Uterus (tissue), 2 donors: Measurements from ENCODE around the gene ISLR2.

Experiments
- POLR2A ChIP-seq, 2 donors: fragments of 450-650 bp; IDR thresholded peaks; one replicate each; pipeline ENCODE4 v1.6.1; 2016; ENCODE audit warnings: antibody characterized with exemption in 2 of 2, mild to moderate bottlenecking in 1 of 2, moderate library complexity in 1 of 2
- TF ChIP-seq, protein P1 (sequence below), 4 experiments: fragments of 200-600 bp in 2 of 4; fragments of 450-650 bp in 2 of 4; sonication (generic) in 2 of 4; IDR thresholded peaks; one replicate each; pipeline ENCODE4 v1.5.1; 2016 to 2019; ENCODE audit warnings: antibody characterized with exemption in 4 of 4, mild to moderate bottlenecking in 2 of 4, moderate library complexity in 1 of 4

DNA sequence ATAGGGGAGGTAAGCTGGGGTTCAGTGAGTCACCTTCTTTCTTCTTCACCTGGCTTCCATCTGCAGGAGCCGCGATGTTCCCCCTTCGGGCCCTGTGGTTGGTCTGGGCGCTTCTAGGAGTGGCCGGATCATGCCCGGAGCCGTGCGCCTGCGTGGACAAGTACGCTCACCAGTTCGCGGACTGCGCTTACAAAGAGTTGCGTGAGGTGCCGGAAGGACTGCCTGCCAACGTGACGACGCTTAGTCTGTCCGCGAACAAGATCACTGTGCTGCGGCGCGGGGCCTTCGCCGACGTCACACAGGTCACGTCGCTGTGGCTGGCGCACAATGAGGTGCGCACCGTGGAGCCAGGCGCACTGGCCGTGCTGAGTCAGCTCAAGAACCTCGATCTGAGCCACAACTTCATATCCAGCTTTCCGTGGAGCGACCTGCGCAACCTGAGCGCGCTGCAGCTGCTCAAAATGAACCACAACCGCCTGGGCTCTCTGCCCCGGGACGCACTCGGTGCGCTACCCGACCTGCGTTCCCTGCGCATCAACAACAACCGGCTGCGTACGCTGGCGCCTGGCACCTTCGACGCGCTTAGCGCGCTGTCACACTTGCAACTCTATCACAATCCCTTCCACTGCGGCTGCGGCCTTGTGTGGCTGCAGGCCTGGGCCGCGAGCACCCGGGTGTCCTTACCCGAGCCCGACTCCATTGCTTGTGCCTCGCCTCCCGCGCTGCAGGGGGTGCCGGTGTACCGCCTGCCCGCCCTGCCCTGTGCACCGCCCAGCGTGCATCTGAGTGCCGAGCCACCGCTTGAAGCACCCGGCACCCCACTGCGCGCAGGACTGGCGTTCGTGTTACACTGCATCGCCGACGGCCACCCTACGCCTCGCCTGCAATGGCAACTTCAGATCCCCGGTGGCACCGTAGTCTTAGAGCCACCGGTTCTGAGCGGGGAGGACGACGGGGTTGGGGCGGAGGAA, 2.6 kb downstream of the ISLR2 start:
- TF ChIP-seq, protein P1, sequence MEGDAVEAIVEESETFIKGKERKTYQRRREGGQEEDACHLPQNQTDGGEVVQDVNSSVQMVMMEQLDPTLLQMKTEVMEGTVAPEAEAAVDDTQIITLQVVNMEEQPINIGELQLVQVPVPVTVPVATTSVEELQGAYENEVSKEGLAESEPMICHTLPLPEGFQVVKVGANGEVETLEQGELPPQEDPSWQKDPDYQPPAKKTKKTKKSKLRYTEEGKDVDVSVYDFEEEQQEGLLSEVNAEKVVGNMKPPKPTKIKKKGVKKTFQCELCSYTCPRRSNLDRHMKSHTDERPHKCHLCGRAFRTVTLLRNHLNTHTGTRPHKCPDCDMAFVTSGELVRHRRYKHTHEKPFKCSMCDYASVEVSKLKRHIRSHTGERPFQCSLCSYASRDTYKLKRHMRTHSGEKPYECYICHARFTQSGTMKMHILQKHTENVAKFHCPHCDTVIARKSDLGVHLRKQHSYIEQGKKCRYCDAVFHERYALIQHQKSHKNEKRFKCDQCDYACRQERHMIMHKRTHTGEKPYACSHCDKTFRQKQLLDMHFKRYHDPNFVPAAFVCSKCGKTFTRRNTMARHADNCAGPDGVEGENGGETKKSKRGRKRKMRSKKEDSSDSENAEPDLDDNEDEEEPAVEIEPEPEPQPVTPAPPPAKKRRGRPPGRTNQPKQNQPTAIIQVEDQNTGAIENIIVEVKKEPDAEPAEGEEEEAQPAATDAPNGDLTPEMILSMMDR (IDR thresholded peaks at IDR 0.05): no peak
- TF ChIP-seq POLR2A (IDR thresholded peaks at IDR 0.05): no peak
